Left cardiac atrium (tissue), 4 donors: ENCODE data around the gene RNU1-4. TPM values are rescaled to one million over a fixed set of nuclear protein-coding genes. Genes with fewer than 3 reads are reported as not detected.
"Not testable (repeated sequence)": the region's sequence is repeated elsewhere in the genome, so short reads cannot be mapped to it uniquely, and the experiment has no call there.

Experiments used
- ATAC-seq, 2 donors: fragments of 200-7000 bp; cut with Tn5 transposase; one replicate each; pipeline ENCODE4 v1.9.1; 2020; ENCODE audit warnings: mild to moderate bottlenecking in 2 of 2, moderate library complexity in 2 of 2
- DNase-seq: peaks from one replicate; pipeline ENCODE4 v3.0.0-alpha.2; 2020
- intact Hi-C, 2 donors: fragments of 100-400 bp; cut with DNase I; formaldehyde crosslinking; loops; one replicate each; pipeline versions ENCODE4 v1.14.1 to v1.15.1; 2022 to 2023
- total RNA-seq, 2 donors: library from RNA; stranded (reverse); fragmentation: NEBNext Ultra II Directional; extraction: Animal tissue kit (Norgen Biotek cat#: 25700); gene quantifications; one replicate each; pipeline ENCODE4 v1.2.1, GENCODE V29; 2021
- donor health status: DM: no; HTN: yes; CAD: no.
- donor health status: DM: no; HTN: yes; CAD: no; lungs with severe emphysema.
- donor health status: DM: yes; HTN: yes; CAD: no.
- donor health status: Dilated cardiomyopathy.

Gene RNU1-4
- total RNA-seq, 2 donors from 2014 or later, result 5,988 to 15,401 TPM

DNA sequence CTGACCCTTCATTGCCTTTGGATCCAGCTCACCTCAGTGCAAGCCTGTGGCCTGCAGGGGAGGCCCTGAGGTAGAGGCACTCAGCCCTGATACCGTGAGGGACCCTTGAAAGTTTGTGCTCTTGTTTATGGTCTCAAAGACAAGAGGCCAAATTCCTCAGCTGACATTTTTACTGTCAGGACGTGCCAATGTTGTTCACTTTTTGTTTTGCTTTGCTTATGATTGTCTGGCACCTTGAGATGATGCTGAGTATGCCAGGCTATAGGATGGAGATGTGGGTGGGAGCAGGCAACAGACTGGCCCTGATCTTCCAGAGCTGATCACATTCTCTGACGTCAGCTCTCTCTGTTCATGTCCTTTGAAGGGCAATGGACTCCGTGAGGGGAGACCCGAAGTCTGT lies 36.5 kb downstream of the RNU1-4 start:
- intact Hi-C loops, DNase-seq, ATAC-seq: not testable (repeated sequence)

GRCh38 chr1:16777821-16778220 lies 37.5 kb downstream of the RNU1-4 start:
- intact Hi-C loops, DNase-seq, ATAC-seq: not testable (repeated sequence)

DNA sequence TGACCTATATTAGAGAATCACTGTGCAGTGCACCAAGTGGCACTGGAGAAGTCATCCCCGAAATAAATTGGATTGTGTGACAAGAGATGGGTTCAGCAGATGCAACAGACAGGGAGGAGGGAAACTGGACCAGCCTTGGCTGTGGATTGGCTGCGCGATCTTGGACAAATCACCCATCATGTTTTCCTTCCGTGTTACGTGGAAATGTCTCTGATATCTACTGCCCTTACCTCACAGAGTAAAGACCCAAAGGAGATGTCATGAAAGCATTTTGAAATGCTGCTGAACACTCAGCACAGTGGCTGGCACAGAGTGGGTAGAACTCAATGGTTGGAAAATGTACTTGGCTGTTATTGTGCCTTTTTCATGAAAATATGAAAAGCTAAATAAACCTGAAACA lies 39.2 kb downstream of the RNU1-4 start:
- intact Hi-C loops, DNase-seq, ATAC-seq: not testable (repeated sequence)

- DNase-seq, intact Hi-C loops: not testable (repeated sequence)
- peak; percentile 29 to 52 for ATAC-seq
These were observed 40.7 kb downstream of the RNU1-4 start for GRCh38 chr1:16781033-16781432.

DNA sequence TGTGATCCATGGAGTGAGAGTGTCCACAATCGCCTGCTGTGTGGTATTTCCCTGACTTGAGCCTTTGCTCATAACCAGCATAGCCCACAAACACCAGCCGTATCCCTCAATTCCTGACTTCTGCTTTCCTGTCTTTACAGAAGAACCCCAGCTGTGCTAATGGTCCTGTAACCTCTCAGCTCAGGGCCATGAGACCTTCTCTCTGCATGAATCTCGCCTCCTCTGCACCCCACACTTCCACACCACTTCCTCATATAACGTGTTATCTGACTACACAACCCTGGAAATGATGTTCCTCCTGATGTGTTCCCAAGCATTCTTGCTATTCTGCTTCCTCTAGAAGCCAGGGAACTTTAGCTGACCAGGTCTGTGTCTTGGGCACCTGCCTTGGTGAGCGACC lies 41.3 kb downstream of the RNU1-4 start:
- DNase-seq, intact Hi-C loops: not testable (repeated sequence)
- peak in 1 of 2 donors; percentile 10 for ATAC-seq

GRCh38 chr1:16784955-16785354 lies 44.6 kb downstream of the RNU1-4 start:
- DNase-seq, intact Hi-C loops, ATAC-seq: not testable (repeated sequence)

GRCh38 chr1:16786362-16786761 lies 46.0 kb downstream of the RNU1-4 start:
- DNase-seq, intact Hi-C loops, ATAC-seq: not testable (repeated sequence)

GRCh38 chr1:16787175-16787574 lies 46.9 kb downstream of the RNU1-4 start:
- intact Hi-C loops, DNase-seq, ATAC-seq: not testable (repeated sequence)

DNA sequence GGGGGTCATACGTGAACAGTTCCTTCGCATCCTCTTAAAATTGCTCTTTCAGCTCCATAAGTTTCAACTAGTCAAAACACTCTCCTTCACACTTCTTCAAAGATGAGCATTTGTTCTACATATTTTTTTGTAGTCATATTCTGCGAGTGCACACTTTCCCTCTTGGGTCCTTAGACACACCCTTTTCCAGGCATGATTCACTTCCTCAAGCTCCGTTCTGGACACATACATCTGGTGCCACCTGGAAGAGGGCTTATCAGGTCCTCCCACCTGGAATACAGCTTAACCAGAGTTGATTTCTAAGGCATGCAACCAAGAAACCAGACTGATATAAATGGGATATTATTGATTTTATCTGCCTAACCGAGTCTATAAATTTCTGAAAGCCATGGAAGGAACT lies 47.4 kb downstream of the RNU1-4 start:
- DNase-seq, ATAC-seq, intact Hi-C loops: not testable (repeated sequence)

Other genes starting within 250 kb of the RNU1-4 start
- over 10,000 TPM in 1 of 2 donors, 1,000 to 10,000 TPM in 1; 5,988 to 15,401 TPM for gene RNU1-1, start 226.2 kb upstream of the RNU1-4 start, total RNA-seq
- 10 to 100 TPM; 11.6 to 17.5 TPM for gene NBPF1, start 127.0 kb upstream of the RNU1-4 start, total RNA-seq
- over 10,000 TPM in 1 of 2 donors, 1,000 to 10,000 TPM in 1; 5,988 to 15,401 TPM for gene RNU1-3, start 73.6 kb upstream of the RNU1-4 start, total RNA-seq
- gene RNU1-2, start 155.5 kb downstream of the RNU1-4 start, total RNA-seq, result over 10,000 TPM in 1 of 2 donors, 1,000 to 10,000 TPM in 1; 5,988 to 15,401 TPM
- 1 to 10 TPM; 6.5 to 9.2 TPM for gene CROCC, start 181.4 kb downstream of the RNU1-4 start, total RNA-seq
- gene MFAP2, start 240.1 kb downstream of the RNU1-4 start, total RNA-seq, result 1 to 10 TPM; 7.9 to 9.6 TPM